SIG-M5 treated with dmso at 0.1 percent for 504 hours (cell line): ENCODE results near the gene EMC9.

Experiments
- DNase-seq: peaks from one replicate; lab custom pipeline; 2025; ENCODE audit not compliant: unreplicated experiment; lab: John Stamatoyannopoulos, UW

Gene EMC9

GRCh38 chr14:24177041-24177825 is 35.8 kb upstream of the EMC9 start:
- no peak for DNase-seq

- no peak for DNase-seq
These were observed 35.2 kb upstream of the EMC9 start for GRCh38 chr14:24176599-24176998.

GRCh38 chr14:24172871-24173281 is 31.5 kb upstream of the EMC9 start:
- DNase-seq, result no peak

GRCh38 chr14:24172261-24172860 is 31.0 kb upstream of the EMC9 start:
- no peak for DNase-seq

- no peak for DNase-seq
These were observed 30.2 kb upstream of the EMC9 start, which contains the start of gene REC8 for GRCh38 chr14:24171422-24172260. Gene REC8, plus strand, starts transcription at chr14:24172080. Its CDS starts 473 bp downstream, at chr14:24172553.

GRCh38 chr14:24167469-24168114 is 26.2 kb upstream of the EMC9 start:
- no peak for DNase-seq

GRCh38 chr14:24165785-24166184 is 24.4 kb upstream of the EMC9 start:
- no peak for DNase-seq

- no peak for DNase-seq
These were observed 23.2 kb upstream of the EMC9 start for GRCh38 chr14:24164518-24164991.

- DNase-seq, result no peak
These were observed 20.7 kb upstream of the EMC9 start for GRCh38 chr14:24162093-24162492.

GRCh38 chr14:24160850-24161804 is 19.7 kb upstream of the EMC9 start, which contains the start of gene IRF9:
Gene IRF9, plus strand, starts transcription at chr14:24161265. Its CDS starts 880 bp downstream, at chr14:24162145.
- peak; percentile 97 for DNase-seq

- DNase-seq, result no peak
These were observed 19.1 kb upstream of the EMC9 start for GRCh38 chr14:24160499-24160849.

GRCh38 chr14:24159777-24160498 is 18.5 kb upstream of the EMC9 start:
- no peak for DNase-seq

GRCh38 chr14:24157331-24157730 is 15.9 kb upstream of the EMC9 start:
- no peak for DNase-seq

- no peak for DNase-seq
These were observed 15.4 kb upstream of the EMC9 start for GRCh38 chr14:24156840-24157239.

- no peak for DNase-seq
These were observed 13.7 kb upstream of the EMC9 start for GRCh38 chr14:24155100-24155499.

- DNase-seq, result no peak
These were observed 10.2 kb upstream of the EMC9 start for GRCh38 chr14:24151404-24152080.

- DNase-seq, result no peak
These were observed 9.6 kb upstream of the EMC9 start for GRCh38 chr14:24150993-24151392.

- no peak for DNase-seq
These were observed 9.2 kb upstream of the EMC9 start for GRCh38 chr14:24150567-24150966.

- no peak for DNase-seq
These were observed 8.7 kb upstream of the EMC9 start for GRCh38 chr14:24150061-24150460.
